A673 (cell line): ENCODE measurements around the gene NPC1.
"Not testable (repeated sequence)": the region's sequence is repeated elsewhere in the genome, so short reads cannot be mapped to it uniquely, and the experiment has no call there.

ENCODE experiments used
- CTCF ChIP-seq: fragments of 300-800, 200-600 bp; sonication (generic); conservative IDR thresholded peaks from 2 replicates; pipeline ENCODE4 v1.5.1; 2017; ENCODE audit warnings: low read depth, mild to moderate bottlenecking, antibody characterized with exemption, low read length, moderate library complexity, mixed read lengths
- EZH2 ChIP-seq: fragments of 200-600 bp; sonication (generic); IDR thresholded peaks from 2 replicates; pipeline ENCODE4 v1.6.1; 2017; ENCODE audit warnings: borderline replicate concordance, low read depth, mild to moderate bottlenecking, mixed read lengths, antibody characterized with exemption, low read length; ENCODE audit not compliant: poor library complexity, severe bottlenecking

GRCh38 chr18:23510923-23511322 lies 75.4 kb downstream of the NPC1 start:
- TF ChIP-seq CTCF, EZH2: not testable (repeated sequence)
